ENCODE results near the gene CACNG3. TPM values are rescaled to one million over a fixed set of nuclear protein-coding genes. Genes with fewer than 3 reads are reported as not detected.

Gene CACNG3
- total and polyA plus RNA-seq, 2 of the 13 experiments (the other 11 are each of a cell fraction or from before 2014, with no cell fraction given) = not detected

GRCh38 chr16:24367186-24367710 is 111.1 kb downstream of the CACNG3 start (continued):
- no peak for TF ChIP-seq ZBTB40 (IDR thresholded peaks at IDR 0.05)
- no peak for TF ChIP-seq ZBTB40 (CRISPR knock-in tag; IDR thresholded peaks at IDR 0.05)
- TF ChIP-seq ZNF414 (CRISPR knock-in tag; IDR thresholded peaks at IDR 0.05) = no peak
- TF ChIP-seq ZNF652 (CRISPR knock-in tag; IDR thresholded peaks at IDR 0.05; ENCODE audit: borderline replicate concordance, low read depth) = no peak
- no peak for TF ChIP-seq ZFP1 (CRISPR knock-in tag; IDR thresholded peaks at IDR 0.05)
- TF ChIP-seq MIER3 (CRISPR knock-in tag; IDR thresholded peaks at IDR 0.05; ENCODE audit: borderline replicate concordance) = no peak
- TF ChIP-seq ZNF17 (CRISPR knock-in tag; IDR thresholded peaks at IDR 0.05) = no peak
- TF ChIP-seq ZNF83 (CRISPR knock-in tag; IDR thresholded peaks at IDR 0.05; ENCODE audit: borderline replicate concordance) = no peak
- TF ChIP-seq HDAC1 (CRISPR knock-in tag; IDR thresholded peaks at IDR 0.05) = no peak
- no peak for TF ChIP-seq ZNF430 (CRISPR knock-in tag; IDR thresholded peaks at IDR 0.05)
- TF ChIP-seq THAP7 (CRISPR knock-in tag; IDR thresholded peaks at IDR 0.05) = no peak
- no peak for TF ChIP-seq ATF3 (CRISPR knock-in tag; IDR thresholded peaks at IDR 0.05)
- no peak for TF ChIP-seq FOXJ3 (CRISPR knock-in tag; IDR thresholded peaks at IDR 0.05; ENCODE audit: borderline replicate concordance)
- TF ChIP-seq ZBTB3 (CRISPR knock-in tag; IDR thresholded peaks at IDR 0.05; ENCODE audit: borderline replicate concordance, low read depth) = no peak
- no peak for TF ChIP-seq RARG (CRISPR knock-in tag; IDR thresholded peaks at IDR 0.05; ENCODE audit: low read depth)
